ENCODE measurements around the gene LIX1L. TPM values are rescaled to one million over a fixed set of nuclear protein-coding genes. Genes with fewer than 3 reads are reported as not detected.
"Not testable (repeated sequence)": the region's sequence is repeated elsewhere in the genome, so short reads cannot be mapped to it uniquely, and the experiment has no call there.

The LIX1L gene
- total and polyA plus RNA-seq, 5 donors from 2014 or later: 21.7 to 36.2 (median 26.1) TPM

GRCh38 chr1:145926686-145927062, 31.1 kb downstream of the LIX1L start:
- H3K4me3 Mint-ChIP-seq: no peak overlapping the region
- H3K27me3 Mint-ChIP-seq: no peaks in the 10 kb centered on the region
- peak in 1 of 3 donors; percentile 41 for DNase-seq
- ATAC-seq (ENCODE audit: low read depth in 2 of 2): no peak
- Histone ChIP-seq H3K9me3 (ENCODE audit: control insufficient read depth in 2 of 2, low read length in 2 of 2) (no peaks in the 10 kb centered on the region), H3K36me3 (ENCODE audit: control insufficient read depth, insufficient read depth, low read length) (peaks cover 23% of the 10 kb centered on the region), H3K27ac (ENCODE audit: insufficient read depth, low read length, poor library complexity, severe bottlenecking) (peak overlapping the region; percentile 98), H3K27me3 (ENCODE audit: control insufficient read depth, insufficient read depth, low read length) (no peaks in the 10 kb centered on the region), H3K4me1 (ENCODE audit: control insufficient read depth, insufficient read depth, low read length, poor library complexity, severe bottlenecking) (peaks cover 20% of the 10 kb centered on the region), H3K4me3 (ENCODE audit: low read depth, low read length) (peak overlapping the region; percentile 96)
- H3K9me3 Mint-ChIP-seq: no peaks in the 10 kb centered on the region
- H3K27ac Mint-ChIP-seq: no peak overlapping the region
- H3K4me1 Mint-ChIP-seq: peaks cover 0 to 27% (median 13%) of the 10 kb centered on the region in 4 donors
- H3K36me3 Mint-ChIP-seq: peaks cover 10% of the 10 kb centered on the region

GRCh38 chr1:145922266-145922665, 35.6 kb downstream of the LIX1L start:
- Histone ChIP-seq H3K4me1 (ENCODE audit: control insufficient read depth, insufficient read depth, low read length, poor library complexity, severe bottlenecking) (peaks cover 35% of the 10 kb centered on the region), H3K9me3 (ENCODE audit: control insufficient read depth in 2 of 2, low read length in 2 of 2) (no peaks in the 10 kb centered on the region), H3K27me3 (ENCODE audit: control insufficient read depth, insufficient read depth, low read length) (no peaks in the 10 kb centered on the region), H3K27ac (ENCODE audit: insufficient read depth, low read length, poor library complexity, severe bottlenecking) (no peak overlapping the region), H3K36me3 (ENCODE audit: control insufficient read depth, insufficient read depth, low read length) (peaks cover 23% of the 10 kb centered on the region), H3K4me3 (ENCODE audit: low read depth, low read length) (no peak overlapping the region)
- no peaks in the 10 kb centered on the region for H3K9me3 Mint-ChIP-seq
- H3K36me3 Mint-ChIP-seq: peaks cover 8% of the 10 kb centered on the region
- peak overlapping the region in 1 of 3 donors; percentile 71 for H3K27ac Mint-ChIP-seq
- peaks cover 4% of the 10 kb centered on the region for H3K27me3 Mint-ChIP-seq
- no peak for ATAC-seq (ENCODE audit: low read depth in 2 of 2)
- DNase-seq: no peak
- peak overlapping the region in 1 of 4 donors; percentile 27 for H3K4me3 Mint-ChIP-seq
- peaks cover 6 to 42% (median 31%) of the 10 kb centered on the region in 4 donors for H3K4me1 Mint-ChIP-seq

GRCh38 chr1:145920297-145920696, 37.5 kb downstream of the LIX1L start:
- Mint-ChIP-seq H3K4me1 (peaks cover 16 to 49% (median 36%) of the 10 kb centered on the region in 4 donors), H3K27ac (peak overlapping the region in 1 of 3 donors; percentile 48), H3K4me3 (peak overlapping the region; percentile 94 to 98 (median 96)), H3K36me3 (peaks cover 10% of the 10 kb centered on the region)
- H3K4me3 ChIP-seq (ENCODE audit: low read depth, low read length); H3K9me3 ChIP-seq (ENCODE audit: control insufficient read depth in 2 of 2, low read length in 2 of 2); ATAC-seq (ENCODE audit: low read depth in 2 of 2); H3K27ac ChIP-seq (ENCODE audit: insufficient read depth, low read length, poor library complexity, severe bottlenecking); H3K9me3 Mint-ChIP-seq; H3K27me3 ChIP-seq (ENCODE audit: control insufficient read depth, insufficient read depth, low read length); DNase-seq; H3K27me3 Mint-ChIP-seq: not testable (repeated sequence)
- Histone ChIP-seq H3K36me3 (ENCODE audit: control insufficient read depth, insufficient read depth, low read length) (peaks cover 25% of the 10 kb centered on the region), H3K4me1 (ENCODE audit: control insufficient read depth, insufficient read depth, low read length, poor library complexity, severe bottlenecking) (peaks cover 24% of the 10 kb centered on the region)

- peaks cover 32% of the 10 kb centered on the region for H3K36me3 ChIP-seq (ENCODE audit: control insufficient read depth, insufficient read depth, low read length)
- Mint-ChIP-seq H3K9me3 (peaks cover 0 to 2% (median 0%) of the 10 kb centered on the region in 7 donors), H3K27ac (peak overlapping the region; percentile 94 to 98 (median 96)), H3K4me3 (peak overlapping the region; percentile 94 to 98 (median 96)), H3K27me3 (peaks cover 4% of the 10 kb centered on the region), H3K4me1 (peaks cover 16 to 53% (median 42%) of the 10 kb centered on the region in 4 donors), H3K36me3 (peaks cover 13% of the 10 kb centered on the region)
- peak overlapping the region; percentile 89 for H3K4me3 ChIP-seq (ENCODE audit: low read depth, low read length)
- ATAC-seq (ENCODE audit: low read depth in 2 of 2) (peak; percentile 4), DNase-seq (no peak)
- no peaks in the 10 kb centered on the region for H3K27me3 ChIP-seq (ENCODE audit: control insufficient read depth, insufficient read depth, low read length)
- peaks cover 24% of the 10 kb centered on the region for H3K4me1 ChIP-seq (ENCODE audit: control insufficient read depth, insufficient read depth, low read length, poor library complexity, severe bottlenecking)
- H3K27ac ChIP-seq (ENCODE audit: insufficient read depth, low read length, poor library complexity, severe bottlenecking): peak overlapping the region; percentile 82
- no peaks in the 10 kb centered on the region for H3K9me3 ChIP-seq (ENCODE audit: control insufficient read depth in 2 of 2, low read length in 2 of 2)
These were observed 38.6 kb downstream of the LIX1L start for GRCh38 chr1:145918992-145919939.

- peaks cover 24% of the 10 kb centered on the region for H3K4me1 ChIP-seq (ENCODE audit: control insufficient read depth, insufficient read depth, low read length, poor library complexity, severe bottlenecking)
- peaks cover 16 to 61% (median 44%) of the 10 kb centered on the region in 4 donors for H3K4me1 Mint-ChIP-seq
- H3K27me3 ChIP-seq (ENCODE audit: control insufficient read depth, insufficient read depth, low read length): no peaks in the 10 kb centered on the region
- peak within 1 kb of the TSS; percentile 82 for H3K27ac ChIP-seq (ENCODE audit: insufficient read depth, low read length, poor library complexity, severe bottlenecking)
- H3K9me3 ChIP-seq (ENCODE audit: control insufficient read depth in 2 of 2, low read length in 2 of 2): no peaks in the 10 kb centered on the region
- peaks cover 4% of the 10 kb centered on the region for H3K27me3 Mint-ChIP-seq
- peak within 1 kb of the TSS; percentile 94 to 98 (median 96) for H3K27ac Mint-ChIP-seq
- ATAC-seq (ENCODE audit: low read depth in 2 of 2) (peak; percentile 91 to 92), DNase-seq (peak; percentile 86 to 94 (median 92))
- peaks cover 0 to 2% (median 0%) of the 10 kb centered on the region in 7 donors for H3K9me3 Mint-ChIP-seq
- peaks cover 36% of the 10 kb centered on the region for H3K36me3 ChIP-seq (ENCODE audit: control insufficient read depth, insufficient read depth, low read length)
- H3K36me3 Mint-ChIP-seq: peaks cover 20% of the 10 kb centered on the region
- peak within 1 kb of the TSS; percentile 94 to 98 (median 96) for H3K4me3 Mint-ChIP-seq
- peak within 1 kb of the TSS; percentile 89 for H3K4me3 ChIP-seq (ENCODE audit: low read depth, low read length)
These were observed 39.4 kb downstream of the LIX1L start, which contains the start of gene PEX11B for GRCh38 chr1:145918144-145918991. Gene PEX11B, minus strand, starts transcription at chr1:145918717. Its CDS starts 29 bp downstream, at chr1:145918688.

- H3K27ac Mint-ChIP-seq: peak overlapping the region; percentile 94 to 98 (median 96)
- H3K36me3 Mint-ChIP-seq: peaks cover 26% of the 10 kb centered on the region
- DNase-seq: no peak
- peaks cover 30% of the 10 kb centered on the region for H3K36me3 ChIP-seq (ENCODE audit: control insufficient read depth, insufficient read depth, low read length)
- H3K9me3 ChIP-seq (ENCODE audit: control insufficient read depth in 2 of 2, low read length in 2 of 2): no peaks in the 10 kb centered on the region
- ATAC-seq (ENCODE audit: low read depth in 2 of 2): no peak
- no peaks in the 10 kb centered on the region for H3K27me3 ChIP-seq (ENCODE audit: control insufficient read depth, insufficient read depth, low read length)
- H3K4me3 Mint-ChIP-seq: peak overlapping the region; percentile 94 to 98 (median 96)
- peak overlapping the region; percentile 82 for H3K27ac ChIP-seq (ENCODE audit: insufficient read depth, low read length, poor library complexity, severe bottlenecking)
- H3K4me1 Mint-ChIP-seq: peaks cover 16 to 61% (median 41%) of the 10 kb centered on the region in 4 donors
- H3K4me1 ChIP-seq (ENCODE audit: control insufficient read depth, insufficient read depth, low read length, poor library complexity, severe bottlenecking): peaks cover 24% of the 10 kb centered on the region
- H3K27me3 Mint-ChIP-seq: peaks cover 4% of the 10 kb centered on the region
- H3K4me3 ChIP-seq (ENCODE audit: low read depth, low read length): peak overlapping the region; percentile 89
- peaks cover 0 to 2% (median 0%) of the 10 kb centered on the region in 7 donors for H3K9me3 Mint-ChIP-seq
These were observed 40.2 kb downstream of the LIX1L start for GRCh38 chr1:145917595-145917994.

GRCh38 chr1:145916745-145917144, 41.1 kb downstream of the LIX1L start:
- peaks cover 0 to 2% (median 0%) of the 10 kb centered on the region in 7 donors for H3K9me3 Mint-ChIP-seq
- peaks cover 16 to 61% (median 41%) of the 10 kb centered on the region in 4 donors for H3K4me1 Mint-ChIP-seq
- H3K27me3 Mint-ChIP-seq: peaks cover 4% of the 10 kb centered on the region
- H3K27ac Mint-ChIP-seq: peak overlapping the region in 2 of 3 donors; percentile 90 to 94
- H3K36me3 Mint-ChIP-seq: peaks cover 34% of the 10 kb centered on the region
- peak overlapping the region; percentile 64 to 98 (median 96) for H3K4me3 Mint-ChIP-seq
- Histone ChIP-seq H3K27me3 (ENCODE audit: control insufficient read depth, insufficient read depth, low read length) (no peaks in the 10 kb centered on the region), H3K27ac (ENCODE audit: insufficient read depth, low read length, poor library complexity, severe bottlenecking) (no peak overlapping the region), H3K36me3 (ENCODE audit: control insufficient read depth, insufficient read depth, low read length) (peaks cover 34% of the 10 kb centered on the region), H3K4me1 (ENCODE audit: control insufficient read depth, insufficient read depth, low read length, poor library complexity, severe bottlenecking) (peaks cover 24% of the 10 kb centered on the region), H3K4me3 (ENCODE audit: low read depth, low read length) (no peak overlapping the region), H3K9me3 (ENCODE audit: control insufficient read depth in 2 of 2, low read length in 2 of 2) (no peaks in the 10 kb centered on the region)
- no peak for ATAC-seq (ENCODE audit: low read depth in 2 of 2)
- DNase-seq: no peak
